Measurements from ENCODE around the gene LRP1B.
A peak's percentile ranks its signal among the peaks of the same experiment; 100 is the strongest.

DNA sequence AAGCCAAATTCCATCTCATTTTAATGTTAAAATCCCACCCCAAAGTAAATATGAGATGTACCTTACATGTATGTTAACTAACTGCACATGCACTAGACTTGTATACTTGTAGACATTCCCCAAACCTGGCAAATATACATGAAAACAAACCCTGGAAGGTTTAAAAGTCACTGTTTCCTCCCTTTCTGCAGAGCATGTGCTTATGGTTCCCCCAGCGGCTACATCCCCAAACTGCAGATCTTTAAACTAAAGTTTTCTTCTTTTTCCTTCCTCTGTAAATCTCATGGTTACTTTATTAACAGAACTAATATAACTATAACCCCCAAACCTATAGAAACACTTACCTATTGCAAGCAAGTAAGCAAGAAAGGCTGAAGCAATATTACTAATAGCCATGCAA lies 731.5 kb downstream of the LRP1B start:
- TF ChIP-seq, protein P1, sequence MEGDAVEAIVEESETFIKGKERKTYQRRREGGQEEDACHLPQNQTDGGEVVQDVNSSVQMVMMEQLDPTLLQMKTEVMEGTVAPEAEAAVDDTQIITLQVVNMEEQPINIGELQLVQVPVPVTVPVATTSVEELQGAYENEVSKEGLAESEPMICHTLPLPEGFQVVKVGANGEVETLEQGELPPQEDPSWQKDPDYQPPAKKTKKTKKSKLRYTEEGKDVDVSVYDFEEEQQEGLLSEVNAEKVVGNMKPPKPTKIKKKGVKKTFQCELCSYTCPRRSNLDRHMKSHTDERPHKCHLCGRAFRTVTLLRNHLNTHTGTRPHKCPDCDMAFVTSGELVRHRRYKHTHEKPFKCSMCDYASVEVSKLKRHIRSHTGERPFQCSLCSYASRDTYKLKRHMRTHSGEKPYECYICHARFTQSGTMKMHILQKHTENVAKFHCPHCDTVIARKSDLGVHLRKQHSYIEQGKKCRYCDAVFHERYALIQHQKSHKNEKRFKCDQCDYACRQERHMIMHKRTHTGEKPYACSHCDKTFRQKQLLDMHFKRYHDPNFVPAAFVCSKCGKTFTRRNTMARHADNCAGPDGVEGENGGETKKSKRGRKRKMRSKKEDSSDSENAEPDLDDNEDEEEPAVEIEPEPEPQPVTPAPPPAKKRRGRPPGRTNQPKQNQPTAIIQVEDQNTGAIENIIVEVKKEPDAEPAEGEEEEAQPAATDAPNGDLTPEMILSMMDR (conservative IDR thresholded peaks at IDR 0.05 in 1 of 2, IDR thresholded peaks at IDR 0.05 in 1 of 2; ENCODE audit: extremely low read depth in 1 of 2, insufficient read depth in 1 of 2, low read depth in 1 of 2, low read length in 2 of 2): peak; percentile 18 to 44
- TF ChIP-seq EZH2 (IDR thresholded peaks at IDR 0.05; ENCODE audit: borderline replicate concordance, low read length): no peak
